Mesenchymal stem cell (in vitro differentiated cells and primary cell): ENCODE results near the gene KCNK7.

ENCODE experiments used
- DNase-seq: peaks from one replicate; pipeline ENCODE4 v3.0.0-alpha.2; 2013
- H2AFZ ChIP-seq: one replicate; pipeline ENCODE4 v1.6.1; 2013; ENCODE audit warnings: low read depth, mild to moderate bottlenecking, control low read depth, inconsistent platforms, low read length, moderate library complexity
- H2AK5ac ChIP-seq: 2 replicates; pipeline ENCODE4 v1.6.1; 2013; ENCODE audit warnings: low read length, moderate library complexity, mild to moderate bottlenecking, inconsistent platforms; ENCODE audit not compliant: severe bottlenecking
- H2BK120ac ChIP-seq: one replicate; pipeline ENCODE4 v1.6.1; 2013; ENCODE audit warnings: low read depth, mild to moderate bottlenecking, inconsistent platforms, low read length, moderate library complexity
- H2BK12ac ChIP-seq, 2 experiments: one replicate each; pipeline ENCODE4 v1.6.1; 2013; ENCODE audit warnings: inconsistent platforms in 2 of 2, low read length in 2 of 2, mild to moderate bottlenecking in 2 of 2, moderate library complexity in 2 of 2, control low read depth in 1 of 2
- H2BK15ac ChIP-seq: one replicate; pipeline ENCODE4 v1.6.1; 2013; ENCODE audit warnings: mild to moderate bottlenecking, low read depth, inconsistent platforms; ENCODE audit not compliant: poor library complexity, severe bottlenecking
- H2BK5ac ChIP-seq: 2 replicates; pipeline ENCODE4 v1.6.1; 2013; ENCODE audit warnings: low read depth, mild to moderate bottlenecking, low read length, control low read depth, inconsistent platforms; ENCODE audit not compliant: poor library complexity, severe bottlenecking
- H3K14ac ChIP-seq, 2 experiments: one replicate each; pipeline ENCODE4 v1.6.1; 2013; ENCODE audit warnings: inconsistent platforms in 2 of 2, low read length in 2 of 2, control low read depth in 1 of 2, mild to moderate bottlenecking in 1 of 2, moderate library complexity in 1 of 2
- H3K18ac ChIP-seq, 2 experiments: one replicate each; pipeline ENCODE4 v1.6.1; 2013; ENCODE audit warnings: inconsistent platforms in 2 of 2, low read length in 2 of 2, control low read depth in 1 of 2, low read depth in 1 of 2, mild to moderate bottlenecking in 1 of 2
- H3K23ac ChIP-seq, 2 experiments: one replicate each; pipeline ENCODE4 v1.6.1; 2013; ENCODE audit warnings: inconsistent platforms in 2 of 2, low read length in 2 of 2, mild to moderate bottlenecking in 2 of 2, moderate library complexity in 2 of 2, control low read depth in 1 of 2
- H3K27ac ChIP-seq: 2 replicates; pipeline ENCODE4 v1.5.1; 2013; ENCODE audit warnings: mild to moderate bottlenecking, moderate library complexity, low read length, control low read depth, inconsistent platforms; ENCODE audit not compliant: poor library complexity, severe bottlenecking
- H3K27me3 ChIP-seq, 2 experiments: 2 replicates each; pipeline versions ENCODE4 v1.6.1 to v1.7.0; 2013; ENCODE audit warnings: low read length in 2 of 2, mild to moderate bottlenecking in 2 of 2, moderate library complexity in 2 of 2, control low read depth in 1 of 2, inconsistent platforms in 1 of 2; ENCODE audit not compliant: control insufficient read depth in 1 of 2, insufficient read depth in 1 of 2
- H3K36me3 ChIP-seq, 2 experiments: 2 replicates each; pipeline versions ENCODE4 v1.6.1 to v1.7.0; 2013; ENCODE audit warnings: low read length in 2 of 2, control low read depth in 1 of 2, inconsistent platforms in 1 of 2, low read depth in 1 of 2, mild to moderate bottlenecking in 1 of 2; ENCODE audit not compliant: insufficient read depth in 2 of 2, control insufficient read depth in 1 of 2
- H3K4ac ChIP-seq, 2 experiments: one replicate each; pipeline ENCODE4 v1.6.1; 2013; ENCODE audit warnings: inconsistent platforms in 2 of 2, low read length in 2 of 2, mild to moderate bottlenecking in 2 of 2, moderate library complexity in 2 of 2, control low read depth in 1 of 2, low read depth in 1 of 2
- H3K4me1 ChIP-seq: 2 replicates; pipeline ENCODE4 v1.6.1; 2013; ENCODE audit warnings: low read depth, low read length, control low read depth; ENCODE audit not compliant: control insufficient read depth, insufficient read depth
- H3K4me2 ChIP-seq: 2 replicates; pipeline ENCODE4 v1.6.1; 2013; ENCODE audit warnings: low read length, mild to moderate bottlenecking, inconsistent platforms; ENCODE audit not compliant: poor library complexity, severe bottlenecking
- H3K4me3 ChIP-seq, 2 experiments: 2 replicates each; pipeline versions ENCODE4 v1.5.1 to v1.7.0; 2013; ENCODE audit warnings: low read length in 2 of 2, mild to moderate bottlenecking in 2 of 2, control low read depth in 1 of 2, low read depth in 1 of 2; ENCODE audit not compliant: insufficient read depth in 1 of 2
- H3K79me1 ChIP-seq: replicated peaks from 2 replicates; pipeline ENCODE4 v1.6.1; 2013; ENCODE audit warnings: mild to moderate bottlenecking, control low read depth, low read length, inconsistent platforms; ENCODE audit not compliant: poor library complexity, severe bottlenecking
- H3K9ac ChIP-seq: 2 replicates; pipeline ENCODE4 v1.7.0; 2013; ENCODE audit warnings: mild to moderate bottlenecking, low read length, moderate library complexity
- H3K9me3 ChIP-seq: 2 replicates; pipeline ENCODE4 v1.7.0; 2013; ENCODE audit warnings: mild to moderate bottlenecking, low read length; ENCODE audit not compliant: control insufficient read depth
- H4K8ac ChIP-seq: one replicate; pipeline ENCODE4 v1.6.1; 2013; ENCODE audit warnings: inconsistent platforms, mild to moderate bottlenecking, low read length, moderate library complexity
- H4K91ac ChIP-seq: one replicate; pipeline ENCODE4 v1.6.1; 2013; ENCODE audit warnings: mild to moderate bottlenecking, low read length, inconsistent platforms
- WGBS: methylation state at CpG from one replicate; pipeline ENCODE4 v1.1.7; 2013; ENCODE audit warnings: mixed read lengths; 5-methylcytosine and 5-hydroxymethylcytosine counted together

KCNK7 gene

GRCh38 chr11:65584723-65585171 is 10.9 kb downstream of the KCNK7 start:
- Histone ChIP-seq H3K4me1 (peaks cover 19% of the 10 kb centered on the region), H2BK15ac (no peak overlapping the region), H2BK12ac (no peak overlapping the region), H3K36me3 (peaks cover 62 to 67% of the 10 kb centered on the region in 2 experiments), H2BK120ac (no peak overlapping the region), H3K14ac (no peak overlapping the region), H2AFZ (no peak overlapping the region), H3K9me3 (no peaks in the 10 kb centered on the region), H4K8ac (peak overlapping the region; percentile 7), H2BK5ac (no peak overlapping the region), H3K27me3 (no peaks in the 10 kb centered on the region), H2AK5ac (no peak overlapping the region), H3K79me1 (peaks cover 20% of the 10 kb centered on the region), H4K91ac (peak overlapping the region; percentile 63), H3K23ac (no peak overlapping the region), H3K18ac (no peak overlapping the region), H3K4me3 (no peak overlapping the region), H3K27ac (no peak overlapping the region), H3K4me2 (no peak overlapping the region), H3K9ac (no peak overlapping the region), H3K4ac (no peak overlapping the region)
- DNase-seq = peak; percentile 33
- 54% methylated on average over 31 of the region's 46 CpGs for WGBS

DNA sequence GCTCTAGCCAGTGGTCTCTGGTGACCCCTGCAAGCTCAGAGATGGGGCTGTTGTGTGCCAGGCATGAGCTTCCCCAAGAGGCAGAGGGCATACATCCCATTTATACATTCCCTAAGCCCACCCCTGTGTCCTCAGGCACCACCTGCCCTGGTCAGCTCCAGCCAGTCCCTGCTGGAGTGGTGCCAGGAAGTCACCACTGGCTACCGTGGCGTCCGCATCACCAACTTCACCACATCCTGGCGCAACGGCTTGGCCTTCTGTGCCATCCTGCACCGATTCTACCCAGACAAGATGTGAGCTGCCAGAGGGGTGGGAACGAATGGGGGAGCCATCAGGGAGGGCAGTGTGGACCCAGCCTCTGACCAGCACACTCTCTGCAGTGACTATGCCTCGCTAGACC is 11.5 kb downstream of the KCNK7 start:
- Histone ChIP-seq H3K4me2 (no peak overlapping the region), H3K23ac (no peak overlapping the region), H2AK5ac (no peak overlapping the region), H3K9me3 (no peaks in the 10 kb centered on the region), H4K91ac (no peak overlapping the region), H2AFZ (no peak overlapping the region), H3K27ac (no peak overlapping the region), H3K18ac (no peak overlapping the region), H3K9ac (no peak overlapping the region), H2BK120ac (no peak overlapping the region), H3K4ac (no peak overlapping the region), H3K4me1 (peaks cover 17% of the 10 kb centered on the region), H4K8ac (no peak overlapping the region), H2BK15ac (no peak overlapping the region), H3K36me3 (peaks cover 67 to 68% of the 10 kb centered on the region in 2 experiments), H3K4me3 (no peak overlapping the region), H3K14ac (peak overlapping the region in 1 of 2 experiments; percentile 35), H2BK5ac (no peak overlapping the region), H2BK12ac (no peak overlapping the region), H3K79me1 (peaks cover 20% of the 10 kb centered on the region), H3K27me3 (no peaks in the 10 kb centered on the region)
- WGBS = 92% methylated on average over 7 of the region's 8 CpGs
- DNase-seq = no peak

GRCh38 chr11:65583589-65583988 is 12.0 kb downstream of the KCNK7 start:
- Histone ChIP-seq H4K8ac (no peak overlapping the region), H3K18ac (no peak overlapping the region), H3K14ac (no peak overlapping the region), H4K91ac (no peak overlapping the region), H3K4me3 (no peak overlapping the region), H3K36me3 (peaks cover 68 to 69% of the 10 kb centered on the region in 2 experiments), H2BK15ac (peak overlapping the region; percentile 84), H3K4ac (no peak overlapping the region), H3K23ac (no peak overlapping the region), H3K27me3 (no peaks in the 10 kb centered on the region), H3K4me2 (no peak overlapping the region), H3K79me1 (peaks cover 25% of the 10 kb centered on the region), H2AFZ (no peak overlapping the region), H2BK5ac (no peak overlapping the region), H3K9ac (no peak overlapping the region), H3K4me1 (peaks cover 14% of the 10 kb centered on the region), H2AK5ac (no peak overlapping the region), H3K27ac (no peak overlapping the region), H3K9me3 (no peaks in the 10 kb centered on the region), H2BK120ac (no peak overlapping the region), H2BK12ac (no peak overlapping the region)
- no peak for DNase-seq
- WGBS = 79% methylated on average over 2 of the region's 10 CpGs

GRCh38 chr11:65581928-65582327 is 13.7 kb downstream of the KCNK7 start:
- Histone ChIP-seq H2BK15ac (no peak overlapping the region), H2AK5ac (no peak overlapping the region), H3K27me3 (no peaks in the 10 kb centered on the region), H3K9ac (no peak overlapping the region), H2BK12ac (no peak overlapping the region), H3K4me1 (peaks cover 17% of the 10 kb centered on the region), H3K4me3 (no peak overlapping the region), H3K79me1 (peaks cover 21% of the 10 kb centered on the region), H2BK120ac (no peak overlapping the region), H3K4me2 (no peak overlapping the region), H2BK5ac (no peak overlapping the region), H4K91ac (no peak overlapping the region), H3K14ac (no peak overlapping the region), H3K4ac (no peak overlapping the region), H3K9me3 (no peaks in the 10 kb centered on the region), H3K36me3 (peaks cover 64 to 67% of the 10 kb centered on the region in 2 experiments), H3K23ac (no peak overlapping the region), H2AFZ (no peak overlapping the region), H3K27ac (no peak overlapping the region), H3K18ac (no peak overlapping the region), H4K8ac (no peak overlapping the region)
- 92% methylated on average over 3 of the region's 3 CpGs for WGBS
- DNase-seq = no peak
